ENCODE results near the gene ZNF660. TPM values are rescaled to one million over a fixed set of nuclear protein-coding genes. Genes with fewer than 3 reads are reported as not detected.

ZNF660 gene
- 2.1 and 2.6 TPM in 2 replicates for total RNA-seq

GRCh38 chr3:44584646-44585501 lies at the start of gene ZNF660:
TSS of gene ZNF660 (plus strand) at chr3:44584964. CDS start at chr3:44594194, 9,230 bp downstream.

GRCh38 chr3:44554626-44555592 lies 29.9 kb upstream of the ZNF660 start, which contains the start of gene ZKSCAN7:
TSS of gene ZKSCAN7 (plus strand) at chr3:44555193. CDS start at chr3:44557048, 1,855 bp downstream.

GRCh38 chr3:44624749-44625480 lies 40.2 kb downstream of the ZNF660 start, which contains the start of gene ZNF197:
TSS of gene ZNF197 (plus strand) at chr3:44625036. CDS start at chr3:44629155, 4,119 bp downstream.

GRCh38 chr3:44648564-44649229 lies 63.9 kb downstream of the ZNF660 start, which contains the start of gene ZNF35:
TSS of gene ZNF35 (plus strand) at chr3:44648732. CDS start at chr3:44651068, 2,336 bp downstream.

Other genes with a start within 250 kb of the ZNF660 start
- gene TCAIM, start 246.2 kb upstream of the ZNF660 start, total RNA-seq: 18.1 and 22.9 TPM in 2 replicates
- gene ZNF445, start 107.3 kb upstream of the ZNF660 start, total RNA-seq: 5.5 and 7.4 TPM in 2 replicates
- gene ZKSCAN7, start 29.8 kb upstream of the ZNF660 start, total RNA-seq: 7.8 and 9.4 TPM in 2 replicates
- 16.6 and 17.5 TPM in 2 replicates for gene ZNF197, start 40.1 kb downstream of the ZNF660 start, total RNA-seq
- 9.5 and 11.0 TPM in 2 replicates for gene ZNF35, start 63.8 kb downstream of the ZNF660 start, total RNA-seq
- 3.4 and 3.7 TPM in 2 replicates for gene ZNF502, start 127.7 kb downstream of the ZNF660 start, total RNA-seq
- gene ZNF501, start 144.7 kb downstream of the ZNF660 start, total RNA-seq: 4.0 and 5.4 TPM in 2 replicates
- 15.8 and 16.6 TPM in 2 replicates for gene KIAA1143, start 176.7 kb downstream of the ZNF660 start, total RNA-seq
- 1.5 and 1.8 TPM in 2 replicates for gene KIF15, start 176.8 kb downstream of the ZNF660 start, total RNA-seq

All from smooth muscle cell of bladder (primary cell).